B cell (primary cell): ENCODE measurements around the gene CTDSPL2. TPM values are rescaled to one million over a fixed set of nuclear protein-coding genes. Genes with fewer than 3 reads are reported as not detected.

Source experiments
- ATAC-seq: fragments of 200-7000 bp; cut with Tn5 transposase; one replicate; pipeline ENCODE4 v1.10.0; 2021; ENCODE audit warnings: low read depth, mild to moderate bottlenecking, moderate number of reproducible peaks, moderate library complexity
- CTCF ChIA-PET: fragments of 350-600 bp; sonication (Branson Sonifier 250); formaldehyde crosslinking; loops from one replicate; lab custom pipeline; 2021; ENCODE audit warnings: antibody characterized with exemption, inconsistent platforms; lab: Charles Lee
- POLR2A ChIA-PET: fragments of 350-600 bp; sonication (Branson Sonifier 250); formaldehyde crosslinking; loops from one replicate; lab custom pipeline; 2021; ENCODE audit warnings: antibody characterized with exemption; lab: Charles Lee
- DNase-seq: peaks from one replicate; pipeline ENCODE4 v3.0.0; 2013
- H2AFZ ChIP-seq: 2 replicates; pipeline ENCODE4 v1.6.1; 2012; ENCODE audit warnings: mild to moderate bottlenecking, low read depth, low read length; ENCODE audit not compliant: insufficient read depth, poor library complexity, severe bottlenecking
- H3K27ac ChIP-seq, 2 donors: 1 replicate in 1 of 2; 2 replicates in 1 of 2; pipeline ENCODE4 v1.5.1; 2012 to 2013; ENCODE audit warnings: low read length in 2 of 2, mild to moderate bottlenecking in 2 of 2, moderate library complexity in 1 of 2
- H3K27me3 ChIP-seq, 4 experiments: fragments of 200-600 bp in 1 of 4; sonication (generic) in 1 of 4; replicated peaks in 1 of 4; 1 replicate in 2 of 4; 2 replicates in 2 of 4; pipeline versions ENCODE4 v1.6.1 to v1.7.0; 2013 to 2016; ENCODE audit warnings: low read length in 3 of 4, mild to moderate bottlenecking in 2 of 4, mixed read lengths in 1 of 4, moderate library complexity in 1 of 4; ENCODE audit not compliant: insufficient read depth in 4 of 4, control insufficient read depth in 3 of 4; ENCODE audit errors: control extremely low read depth in 1 of 4
- H3K36me3 ChIP-seq, 2 experiments: replicated peaks in 1 of 2; 1 replicate in 1 of 2; 2 replicates in 1 of 2; pipeline versions ENCODE4 v1.6.1 to v1.7.1; 2013; ENCODE audit warnings: low read length in 1 of 2; ENCODE audit not compliant: insufficient read depth in 2 of 2, control insufficient read depth in 1 of 2; ENCODE audit errors: control extremely low read depth in 1 of 2, extremely low read depth in 1 of 2
- H3K4me1 ChIP-seq, 2 donors: fragments of 200-600 bp in 1 of 2; sonication (generic) in 1 of 2; 1 replicate in 1 of 2; 2 replicates in 1 of 2; pipeline versions ENCODE4 v1.5.1 to v1.6.1; 2013 to 2017; ENCODE audit warnings: low read length in 2 of 2; ENCODE audit not compliant: control insufficient read depth in 2 of 2, insufficient read depth in 2 of 2
- H3K4me2 ChIP-seq: replicated peaks from 2 replicates; pipeline ENCODE3; 2012; ENCODE audit warnings: mild to moderate bottlenecking, low read depth, low read length; ENCODE audit not compliant: poor library complexity, severe bottlenecking
- H3K4me3 ChIP-seq, 5 experiments: fragments of 200-600 bp in 1 of 5; sonication (generic) in 1 of 5; 1 replicate in 3 of 5; 2 replicates in 2 of 5; pipeline versions ENCODE4 v1.5.1 to v1.7.0; 2011 to 2016; ENCODE audit warnings: low read length in 4 of 5, mild to moderate bottlenecking in 4 of 5, low read depth in 2 of 5, control low read depth in 1 of 5, moderate library complexity in 1 of 5; ENCODE audit not compliant: insufficient read depth in 1 of 5; ENCODE audit errors: control extremely low read depth in 1 of 5, extremely low read depth in 1 of 5
- H3K79me2 ChIP-seq: fragments of 200-600 bp; sonication (generic); one replicate; pipeline ENCODE4 v1.6.0; 2016; ENCODE audit warnings: low read length; ENCODE audit not compliant: control insufficient read depth, insufficient read depth
- H3K9ac ChIP-seq: fragments of 200-600 bp; sonication (generic); 2 replicates; pipeline ENCODE4 v1.6.1; 2017; ENCODE audit warnings: mild to moderate bottlenecking, low read length, moderate library complexity
- H3K9me3 ChIP-seq, 3 donors: one replicate each; pipeline versions ENCODE4 v1.6.1 to v1.7.1; 2013; ENCODE audit warnings: low read length in 2 of 3; ENCODE audit not compliant: control insufficient read depth in 2 of 3, insufficient read depth in 1 of 3; ENCODE audit errors: control extremely low read depth in 1 of 3
- H4K20me1 ChIP-seq: 2 replicates; pipeline ENCODE4 v1.6.0; 2012; ENCODE audit warnings: mild to moderate bottlenecking, low read length; ENCODE audit not compliant: insufficient read depth, control insufficient read depth, poor library complexity, severe bottlenecking
- H3K27ac Mint-ChIP-seq: one replicate; pipeline ENCODE4 v1.8.0; 2021; ENCODE audit warnings: mixed read lengths
- H3K27me3 Mint-ChIP-seq: one replicate; pipeline ENCODE4 v1.8.0; 2021; ENCODE audit warnings: mixed read lengths
- H3K4me1 Mint-ChIP-seq: one replicate; pipeline ENCODE4 v1.8.0; 2021; ENCODE audit warnings: mixed read lengths
- H3K4me3 Mint-ChIP-seq: one replicate; pipeline ENCODE4 v1.8.0; 2021; ENCODE audit warnings: mixed read lengths
- H3K9me3 Mint-ChIP-seq: one replicate; pipeline ENCODE4 v1.8.0; 2022; ENCODE audit warnings: mixed read lengths; ENCODE audit not compliant: insufficient read depth
- CTCF ChIP-seq: fragments of 200-600 bp; IDR thresholded peaks from one replicate; pipeline ENCODE4 v1.8.0; 2022; ENCODE audit warnings: antibody characterized with exemption, mild to moderate bottlenecking
- EZH2 ChIP-seq: IDR thresholded peaks from 2 replicates; pipeline ENCODE4 v1.6.1; 2012; ENCODE audit warnings: borderline replicate concordance, low read depth, mild to moderate bottlenecking, moderate library complexity, low read length; ENCODE audit not compliant: insufficient read depth, poor library complexity, severe bottlenecking
- WGBS: methylation state at CpG from one replicate; pipeline ENCODE4 v1.1.5; 2013; ENCODE audit warnings: missing lambda C conversion rate; ENCODE audit not compliant: insufficient coverage; 5-methylcytosine and 5-hydroxymethylcytosine counted together
- intact Hi-C: fragments of 100-400 bp; cut with micrococcal nuclease; formaldehyde crosslinking; loops from one replicate; pipeline ENCODE4 v1.10.0; 2022
- polyA plus RNA-seq: library from polyadenylated mRNA; depleted of rRNA; stranded (reverse); fragments of >200 nt; gene quantifications from 2 replicates; pipeline ENCODE4 v1.2.3, GENCODE V29; 2012
- total RNA-seq, 2 donors: library from RNA; stranded (reverse); fragments of 120-200 nt in 1 of 2; gene quantifications; 1 replicate in 1 of 2; 2 replicates in 1 of 2; pipeline versions ENCODE4 v1.2.3 to v1.2.4, GENCODE V29; 2013 to 2022

Gene CTDSPL2
- total and polyA plus RNA-seq, 2 donors (not counting 1 experiment from before 2014, with no cell fraction given): 17.8 to 84.1 TPM

DNA sequence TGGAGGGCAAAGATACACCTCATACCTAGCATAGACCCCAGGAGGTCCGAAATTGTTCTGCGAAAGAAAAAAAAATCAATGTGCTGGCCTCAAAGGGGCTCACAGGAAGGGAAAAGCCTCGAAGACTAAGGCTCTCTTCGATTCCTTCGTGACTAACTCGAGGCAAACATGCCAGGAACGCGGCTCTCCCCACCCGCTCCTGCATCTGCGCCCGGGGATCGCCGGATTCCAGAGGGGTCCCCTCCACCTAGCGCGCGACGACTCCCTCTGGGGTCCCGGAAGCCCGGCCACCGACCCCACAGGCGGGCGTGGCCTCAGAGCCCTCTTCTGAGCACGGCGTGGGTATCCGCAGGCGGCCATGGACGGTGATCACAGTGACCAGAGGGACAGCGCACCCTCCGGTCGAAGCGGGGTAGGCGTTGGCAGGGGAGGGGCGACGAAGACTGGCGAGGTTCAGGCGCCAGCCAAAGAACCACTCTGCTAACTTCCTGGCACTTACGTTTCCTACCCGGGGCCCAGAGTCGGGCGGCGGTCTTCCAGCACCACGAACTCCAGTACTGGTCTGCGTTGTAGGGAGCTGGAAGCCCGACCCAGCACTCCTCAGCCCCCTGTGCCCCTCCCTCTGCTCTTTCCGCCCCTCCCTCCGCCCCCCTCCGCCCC, 109.0 kb downstream of the CTDSPL2 start:
- ChIA-PET POLR2A (interaction anchor here (0.7 to 1.2 kb wide), 4 partner anchors 127 to 745 kb away, joined by 3 to 5 read pairs (median 3); partner anchors contain the start of gene SPG11), CTCF (interaction anchor here (0.5 to 1.7 kb wide), 3 partner anchors 10 to 661 kb away, joined by 4 to 10 read pairs (median 4); no protein-coding TSS in a partner anchor)
- H3K4me3 ChIP-seq: peak overlapping the region; percentile 72 to 99 (median 92)
- peaks cover 15 to 21% of the 10 kb centered on the region in 2 donors for H3K4me1 ChIP-seq
- H3K27me3 Mint-ChIP-seq: no peaks in the 10 kb centered on the region
- H3K4me2 ChIP-seq: peak overlapping the region; percentile 86
- peaks cover 4% of the 10 kb centered on the region for H4K20me1 ChIP-seq
- H3K36me3 ChIP-seq: peaks cover 0 to 14% of the 10 kb centered on the region in 2 experiments
- intact Hi-C loops: loop anchor here (1.0 to 5.0 kb wide), 8 partner anchors 14 to 1024 kb away; partner anchors contain the start of genes B2M, CTDSPL2, GOLM2 and PATL2
- no peaks in the 10 kb centered on the region for H3K9me3 ChIP-seq
- H3K27ac Mint-ChIP-seq: peak overlapping the region; percentile 98
- TF ChIP-seq CTCF: peak; percentile 50
- TF ChIP-seq EZH2: no peak
- H3K27me3 ChIP-seq: no peaks in the 10 kb centered on the region
- peak overlapping the region; percentile 75 for H3K9ac ChIP-seq
- peaks cover 33% of the 10 kb centered on the region for H3K4me1 Mint-ChIP-seq
- H3K27ac ChIP-seq: peak overlapping the region; percentile 73 to 78
- peaks cover 37% of the 10 kb centered on the region for H3K79me2 ChIP-seq
- peak; percentile 67 for ATAC-seq
- peak overlapping the region; percentile 95 for H2AFZ ChIP-seq
- H3K9me3 Mint-ChIP-seq: no peaks in the 10 kb centered on the region
- no peak for DNase-seq
- 2% methylated on average over 31 of the region's 47 CpGs for WGBS
- peak overlapping the region; percentile 93 for H3K4me3 Mint-ChIP-seq
